ENCODE results near the gene TRIM63.

- TF ChIP-seq POLR2AphosphoS5 (IDR thresholded peaks at IDR 0.05; ENCODE audit: low read depth, low read length) (no peak), CTCF (IDR thresholded peaks at IDR 0.05) (no peak), REST (IDR thresholded peaks at IDR 0.05; ENCODE audit: insufficient read depth in 1 of 2, low read depth in 2 of 2, low read length in 1 of 2) (no peak), SIN3A (IDR thresholded peaks at IDR 0.05; ENCODE audit: borderline replicate concordance, insufficient read depth, low read depth, low read length) (no peak), TCF7L2 (IDR thresholded peaks at IDR 0.05; ENCODE audit: low read depth, low read length) (no peak)
These were observed 29.5 kb downstream of the TRIM63 start for GRCh38 chr1:26037904-26038303.

Data from Panc1 (cell line).